Endothelial cell of umbilical vein (primary cell): ENCODE measurements around the gene INTS1.

Experiments
- EZH2 ChIP-seq: IDR thresholded peaks from 2 replicates; pipeline ENCODE4 v1.6.1; 2012; ENCODE audit warnings: borderline replicate concordance, low read depth, mild to moderate bottlenecking, moderate library complexity, low read length, inconsistent platforms; ENCODE audit not compliant: severe bottlenecking
- GATA2 ChIP-seq: IDR thresholded peaks from 2 replicates; pipeline ENCODE4 v1.7.0; 2011; ENCODE audit warnings: low read depth, mild to moderate bottlenecking, moderate library complexity, mixed read lengths, low read length; ENCODE audit not compliant: insufficient read length, insufficient read depth
- JUN ChIP-seq: IDR thresholded peaks from 2 replicates; pipeline ENCODE4 v1.6.1; 2011; ENCODE audit warnings: borderline replicate concordance, low read depth; ENCODE audit not compliant: insufficient read length, insufficient read depth
- MYC ChIP-seq: IDR thresholded peaks from one replicate; pipeline ENCODE4 v1.6.1; 2011; ENCODE audit warnings: mild to moderate bottlenecking, low read depth, low read length
- POLR2A ChIP-seq: IDR thresholded peaks from 2 replicates; pipeline ENCODE4 v1.6.1; 2012; ENCODE audit warnings: low read depth, mild to moderate bottlenecking, control low read depth, low read length
- POLR2AphosphoS5 ChIP-seq: IDR thresholded peaks from 2 replicates; pipeline ENCODE4 v1.6.1; 2012; ENCODE audit warnings: low read depth, mild to moderate bottlenecking, control low read depth, low read length, moderate library complexity; ENCODE audit not compliant: insufficient read depth
- TF ChIP-seq, protein P1 (sequence below), 2 donors: IDR thresholded peaks; 1 replicate in 1 of 2; 2 replicates in 1 of 2; pipeline ENCODE4 v1.5.1; 2011; ENCODE audit warnings: low read length in 2 of 2, mild to moderate bottlenecking in 2 of 2, moderate library complexity in 2 of 2, control low read depth in 1 of 2, inconsistent platforms in 1 of 2, low read depth in 1 of 2; ENCODE audit not compliant: insufficient read depth in 1 of 2; ENCODE audit errors: extremely low read depth in 1 of 2
- TF ChIP-seq, protein P2 (sequence below): IDR thresholded peaks from 2 replicates; pipeline ENCODE4 v1.6.1; 2011; ENCODE audit not compliant: insufficient read depth, insufficient read length

DNA sequence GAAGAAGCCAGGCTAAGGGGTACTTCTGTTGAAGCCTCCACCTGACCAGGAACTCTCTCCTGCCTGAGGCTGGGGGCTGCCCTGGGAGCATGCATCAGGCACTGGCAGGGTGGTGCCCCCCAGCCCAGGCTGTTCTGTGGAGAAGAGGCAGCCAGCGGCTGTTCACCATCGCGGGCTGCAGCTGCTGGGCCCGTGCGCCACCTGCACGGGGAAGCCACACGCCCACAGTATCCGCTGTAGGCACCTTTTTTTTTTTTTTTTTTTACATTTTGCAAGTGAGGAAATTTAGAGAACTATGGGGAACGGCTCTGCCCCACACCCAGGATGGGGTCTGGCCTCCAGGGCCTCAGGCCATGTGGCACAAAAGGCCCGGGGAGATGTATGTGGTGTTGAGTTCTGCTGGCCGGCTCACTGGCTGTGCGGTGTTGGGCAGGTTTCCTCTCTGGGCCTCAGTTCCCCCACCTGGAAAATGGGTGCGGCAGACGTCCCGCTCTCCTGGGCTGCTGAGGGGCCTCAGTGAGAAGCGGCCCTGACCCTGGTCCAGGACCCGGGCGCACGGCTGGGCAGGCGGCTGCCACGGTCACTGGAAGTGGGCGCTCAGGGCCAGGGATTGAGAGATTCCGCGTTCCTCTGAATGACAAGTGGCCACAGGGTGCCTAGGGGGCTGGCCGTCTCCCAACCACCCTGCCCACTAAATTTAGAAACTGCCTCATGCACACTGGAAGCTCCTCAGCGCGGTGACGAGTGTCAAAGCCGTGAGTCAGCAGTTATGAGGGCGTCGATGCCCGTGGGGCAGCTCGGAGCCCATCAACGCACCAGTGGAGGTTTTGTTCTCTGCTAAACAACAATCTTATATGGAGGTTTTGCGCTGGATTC is 8.8 kb upstream of the INTS1 start:
- TF ChIP-seq, protein P1, sequence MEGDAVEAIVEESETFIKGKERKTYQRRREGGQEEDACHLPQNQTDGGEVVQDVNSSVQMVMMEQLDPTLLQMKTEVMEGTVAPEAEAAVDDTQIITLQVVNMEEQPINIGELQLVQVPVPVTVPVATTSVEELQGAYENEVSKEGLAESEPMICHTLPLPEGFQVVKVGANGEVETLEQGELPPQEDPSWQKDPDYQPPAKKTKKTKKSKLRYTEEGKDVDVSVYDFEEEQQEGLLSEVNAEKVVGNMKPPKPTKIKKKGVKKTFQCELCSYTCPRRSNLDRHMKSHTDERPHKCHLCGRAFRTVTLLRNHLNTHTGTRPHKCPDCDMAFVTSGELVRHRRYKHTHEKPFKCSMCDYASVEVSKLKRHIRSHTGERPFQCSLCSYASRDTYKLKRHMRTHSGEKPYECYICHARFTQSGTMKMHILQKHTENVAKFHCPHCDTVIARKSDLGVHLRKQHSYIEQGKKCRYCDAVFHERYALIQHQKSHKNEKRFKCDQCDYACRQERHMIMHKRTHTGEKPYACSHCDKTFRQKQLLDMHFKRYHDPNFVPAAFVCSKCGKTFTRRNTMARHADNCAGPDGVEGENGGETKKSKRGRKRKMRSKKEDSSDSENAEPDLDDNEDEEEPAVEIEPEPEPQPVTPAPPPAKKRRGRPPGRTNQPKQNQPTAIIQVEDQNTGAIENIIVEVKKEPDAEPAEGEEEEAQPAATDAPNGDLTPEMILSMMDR (IDR thresholded peaks at IDR 0.05; ENCODE audit: extremely low read depth in 1 of 2, insufficient read depth in 1 of 2, low read depth in 1 of 2, low read length in 2 of 2), result no peak
- TF ChIP-seq EZH2 (no peak), GATA2 (no peak), POLR2A (no peak), POLR2AphosphoS5 (no peak), MYC (no peak), JUN (peak; percentile 34)
- TF ChIP-seq, protein P2, sequence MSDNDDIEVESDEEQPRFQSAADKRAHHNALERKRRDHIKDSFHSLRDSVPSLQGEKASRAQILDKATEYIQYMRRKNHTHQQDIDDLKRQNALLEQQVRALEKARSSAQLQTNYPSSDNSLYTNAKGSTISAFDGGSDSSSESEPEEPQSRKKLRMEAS, result no peak
